Stimulated activated CD4-positive, alpha-beta T cell treated with anti-CD3 and anti-CD28 coated beads, Interleukin-4, amount 100 ng/mL, for 1 hour (primary cell): ENCODE data around the gene VPS36.
A peak's percentile ranks its signal among the peaks of the same experiment; 100 is the strongest.
"Not testable (repeated sequence)": the region's sequence is repeated elsewhere in the genome, so short reads cannot be mapped to it uniquely, and the experiment has no call there.

ENCODE experiments used
- DNase-seq: peaks from one replicate; pipeline ENCODE4 v3.0.0-alpha.2; 2020

The VPS36 gene, protein sequence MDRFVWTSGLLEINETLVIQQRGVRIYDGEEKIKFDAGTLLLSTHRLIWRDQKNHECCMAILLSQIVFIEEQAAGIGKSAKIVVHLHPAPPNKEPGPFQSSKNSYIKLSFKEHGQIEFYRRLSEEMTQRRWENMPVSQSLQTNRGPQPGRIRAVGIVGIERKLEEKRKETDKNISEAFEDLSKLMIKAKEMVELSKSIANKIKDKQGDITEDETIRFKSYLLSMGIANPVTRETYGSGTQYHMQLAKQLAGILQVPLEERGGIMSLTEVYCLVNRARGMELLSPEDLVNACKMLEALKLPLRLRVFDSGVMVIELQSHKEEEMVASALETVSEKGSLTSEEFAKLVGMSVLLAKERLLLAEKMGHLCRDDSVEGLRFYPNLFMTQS

DNA sequence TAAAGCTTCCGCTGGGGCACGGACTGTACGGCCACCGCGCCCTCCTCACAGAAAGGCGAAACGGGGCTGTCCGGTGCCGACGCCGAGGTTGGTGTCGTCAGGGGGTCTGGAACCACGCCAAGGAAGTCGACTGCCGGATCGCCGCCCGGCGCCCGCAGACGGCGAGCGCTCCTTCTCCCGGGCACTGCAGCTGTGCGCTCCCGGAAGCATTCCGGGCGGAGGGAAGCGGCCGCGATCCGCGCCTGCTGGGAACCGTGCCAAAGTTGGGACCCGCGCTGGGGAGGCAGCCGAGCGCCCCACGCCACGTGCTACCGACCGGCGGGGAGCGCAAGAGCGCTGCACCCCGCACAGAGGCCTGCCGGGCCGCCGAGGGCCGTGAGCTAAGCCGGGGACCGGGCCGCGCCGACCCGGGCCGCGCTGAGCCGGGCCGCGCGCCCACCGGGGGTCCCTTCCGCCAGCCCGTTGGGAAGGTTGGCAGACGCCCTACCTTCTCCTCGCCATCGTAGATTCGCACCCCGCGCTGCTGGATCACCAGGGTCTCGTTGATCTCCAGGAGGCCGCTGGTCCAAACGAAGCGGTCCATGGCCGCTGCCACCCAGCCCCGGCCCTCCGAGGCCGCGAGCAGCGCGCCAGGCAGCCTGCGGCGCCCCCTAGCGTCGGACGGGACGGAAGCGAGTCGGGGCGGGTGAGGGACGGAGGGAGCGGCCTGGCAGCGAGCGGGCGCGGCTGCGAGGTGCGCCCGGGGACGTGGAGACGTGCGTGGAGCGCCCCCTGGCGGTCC is at the start of gene VPS36:
Gene VPS36 (minus strand): TSS at position 623 of the 781 bp plus-strand sequence. CDS start 40 bp downstream, at position 583.
- DNase-seq: peak; percentile 97

DNA sequence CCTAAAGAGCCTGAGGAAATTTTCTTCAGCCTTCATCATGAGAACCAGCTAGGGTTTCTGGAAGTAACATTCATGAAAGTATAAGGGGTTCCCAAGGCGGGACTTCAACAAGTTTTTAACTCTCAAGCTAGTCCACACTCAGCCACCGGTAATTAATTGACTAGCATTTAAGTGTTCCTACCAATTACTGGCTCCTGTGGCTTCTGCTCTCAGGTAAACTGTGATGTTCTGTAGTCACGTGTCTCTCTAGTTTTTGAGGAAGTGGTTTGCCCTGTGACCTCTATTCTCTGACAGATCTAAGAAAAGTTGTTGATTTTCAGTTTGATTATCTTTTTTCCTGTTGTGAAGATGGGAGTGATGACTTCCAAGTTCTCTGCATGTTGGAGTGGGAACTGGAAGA is 47.5 kb upstream of the VPS36 start:
- not testable (repeated sequence) for DNase-seq

GRCh38 chr13:52494241-52494640 is 43.8 kb upstream of the VPS36 start:
- DNase-seq: not testable (repeated sequence)

- DNase-seq: not testable (repeated sequence)
These were observed 40.6 kb upstream of the VPS36 start for GRCh38 chr13:52491015-52491414.

DNA sequence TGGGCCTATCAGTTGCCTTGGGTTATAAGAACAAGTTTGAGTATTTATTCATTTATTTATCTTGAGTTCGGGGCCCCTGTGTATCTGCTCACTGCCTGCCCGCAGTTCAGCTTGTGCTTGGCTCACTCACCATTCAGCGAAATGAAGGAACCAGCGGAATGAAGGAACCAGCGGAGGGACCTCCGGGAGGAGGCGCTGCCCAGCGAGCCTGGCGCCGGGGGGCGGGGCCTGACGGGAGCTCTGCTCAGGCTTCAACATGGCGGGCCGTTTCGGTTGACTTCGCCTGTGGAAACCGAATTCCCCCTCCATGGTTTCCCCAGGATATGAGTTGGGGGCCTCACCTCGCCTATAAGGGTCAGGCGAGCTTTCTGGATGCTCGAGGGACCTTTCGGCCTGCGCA is 38.3 kb upstream of the VPS36 start:
- DNase-seq: not testable (repeated sequence)

- not testable (repeated sequence) for DNase-seq
These were observed 36.6 kb upstream of the VPS36 start for GRCh38 chr13:52487078-52487477.

- not testable (repeated sequence) for DNase-seq
These were observed 30.4 kb upstream of the VPS36 start for GRCh38 chr13:52480677-52481428.

- DNase-seq: not testable (repeated sequence)
These were observed 18.1 kb upstream of the VPS36 start for GRCh38 chr13:52468487-52468886.

GRCh38 chr13:52463526-52463925 is 13.1 kb upstream of the VPS36 start:
- no peak for DNase-seq

- DNase-seq: no peak
These were observed 10.8 kb upstream of the VPS36 start for GRCh38 chr13:52461265-52461664.

DNA sequence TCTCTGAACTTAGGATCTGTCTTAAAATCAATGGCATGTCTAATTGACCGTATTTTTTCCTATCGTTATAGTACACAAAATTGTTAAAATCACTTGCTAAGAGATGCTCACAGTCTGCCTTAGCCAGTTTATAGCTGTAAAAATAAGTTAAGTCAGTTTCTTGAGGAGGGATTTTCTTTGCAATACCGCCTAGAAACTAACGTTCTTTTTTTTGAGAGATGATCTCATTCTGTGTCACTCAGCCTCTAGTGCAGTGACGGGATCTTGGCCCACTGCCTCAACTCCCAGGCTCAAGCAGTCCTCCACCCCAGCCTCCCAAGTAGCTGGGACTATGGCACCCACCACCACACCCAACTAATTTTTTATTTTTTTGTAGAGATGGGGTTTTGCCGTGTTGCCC is 9.2 kb upstream of the VPS36 start:
- no peak for DNase-seq

DNA sequence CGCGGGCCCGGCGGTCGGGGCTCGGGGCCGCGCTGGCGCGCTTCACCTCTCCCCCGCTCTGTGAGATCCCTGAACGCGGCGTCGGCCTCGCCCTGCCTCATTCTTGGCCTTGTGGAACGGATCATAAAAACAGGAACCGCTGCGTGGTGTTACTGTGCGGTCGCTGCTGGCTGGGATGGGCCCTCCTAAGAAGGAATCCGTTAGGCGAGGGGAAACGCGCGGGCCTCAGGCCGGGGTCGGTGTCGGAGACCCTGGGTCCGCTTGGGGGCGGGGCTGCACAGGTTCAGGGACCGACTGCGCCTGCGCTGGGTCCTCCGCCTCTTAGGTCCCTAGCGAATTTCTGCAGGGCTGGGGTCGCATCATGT is 5.2 kb upstream of the VPS36 start:
- DNase-seq: peak; percentile 85

DNA sequence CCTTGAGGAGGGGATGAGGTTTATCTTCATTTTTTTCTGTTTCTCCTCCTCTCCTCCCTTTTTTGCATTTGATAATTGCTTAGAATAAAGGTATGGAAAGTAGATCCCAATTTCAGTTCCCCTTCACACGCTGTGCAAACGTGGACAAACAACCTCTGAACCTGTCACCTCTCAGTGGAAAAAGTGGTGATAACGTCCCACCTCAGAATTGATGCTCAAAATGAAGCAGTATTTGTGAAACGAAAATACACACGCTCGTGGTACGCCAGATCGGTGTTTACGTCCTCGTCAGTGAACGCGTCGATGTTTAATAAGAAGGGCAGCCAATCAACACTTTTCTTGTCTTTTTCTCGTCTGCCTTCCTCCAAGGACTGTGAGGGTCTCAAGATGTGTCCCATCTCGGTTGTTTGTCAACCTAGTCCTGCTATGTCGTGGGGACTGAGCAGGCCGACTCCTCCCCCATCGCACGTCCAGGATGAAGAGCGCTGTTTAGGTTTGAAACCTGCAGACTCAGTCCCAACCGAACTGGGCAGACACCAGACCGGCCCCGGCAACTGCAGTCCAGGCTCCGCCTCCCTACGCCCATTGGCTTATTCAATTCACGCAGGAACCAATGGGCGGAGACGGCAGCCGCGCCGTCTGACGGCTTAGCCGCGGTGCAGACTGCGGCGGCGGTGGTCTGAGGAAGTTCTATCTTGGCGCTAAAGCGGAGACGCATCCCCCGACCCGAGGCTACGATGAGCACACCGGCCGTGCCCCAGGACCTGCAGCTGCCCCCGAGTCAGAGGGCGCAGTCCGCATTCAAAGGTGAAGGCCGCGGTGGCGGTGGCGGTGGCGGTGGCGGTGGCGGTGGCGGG is 4.6 kb upstream of the VPS36 start, which contains the start of gene CKAP2:
Gene CKAP2 (plus strand): TSS at position 659 of the 857 bp plus-strand sequence. CDS start 79 bp downstream, at position 738.
- DNase-seq: peak; percentile 93

DNA sequence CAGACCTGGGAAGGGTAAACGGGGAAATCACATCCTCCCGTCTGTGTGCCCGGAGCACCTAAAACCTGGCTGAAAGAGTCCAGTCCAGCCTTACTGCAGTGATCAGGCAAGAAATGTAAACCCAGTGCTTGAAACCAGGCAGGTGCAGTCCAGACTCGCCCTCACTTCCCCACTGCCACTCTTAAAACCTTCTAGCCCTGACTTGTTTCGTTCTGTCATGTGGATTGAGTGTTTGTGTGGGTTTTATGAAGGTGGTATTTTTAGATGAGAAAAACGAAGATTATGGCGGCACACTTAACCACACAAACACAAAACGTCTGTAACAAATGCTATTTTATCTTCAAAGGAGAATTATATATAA is 4.0 kb upstream of the VPS36 start:
- no peak for DNase-seq

DNA sequence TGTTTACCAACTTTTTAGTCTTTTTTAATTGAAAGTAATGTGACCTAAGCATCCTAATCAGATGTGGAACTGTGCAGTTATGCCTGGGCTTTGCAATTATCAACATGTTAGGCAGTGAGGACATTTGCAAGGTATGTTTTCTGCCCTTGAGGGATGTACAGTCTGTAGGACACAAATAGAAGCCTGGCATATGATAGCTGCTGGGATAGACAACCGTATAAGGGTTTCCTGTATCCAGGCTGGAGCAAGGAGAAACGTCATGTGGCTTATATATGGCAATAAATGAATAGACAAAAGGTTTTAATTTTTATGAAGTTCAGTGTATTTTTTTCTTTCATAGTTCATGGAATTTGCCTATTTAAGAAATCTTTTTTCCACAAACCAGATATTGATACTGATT is 2.0 kb upstream of the VPS36 start:
- no peak for DNase-seq

GRCh38 chr13:52451135-52451804 is 836 bp upstream of the VPS36 start:
- DNase-seq: no peak

- DNase-seq: no peak
These were observed 321 bp upstream of the VPS36 start for GRCh38 chr13:52450793-52451116.

- DNase-seq: no peak
These were observed 963 bp downstream of the VPS36 start for GRCh38 chr13:52449331-52450011.

DNA sequence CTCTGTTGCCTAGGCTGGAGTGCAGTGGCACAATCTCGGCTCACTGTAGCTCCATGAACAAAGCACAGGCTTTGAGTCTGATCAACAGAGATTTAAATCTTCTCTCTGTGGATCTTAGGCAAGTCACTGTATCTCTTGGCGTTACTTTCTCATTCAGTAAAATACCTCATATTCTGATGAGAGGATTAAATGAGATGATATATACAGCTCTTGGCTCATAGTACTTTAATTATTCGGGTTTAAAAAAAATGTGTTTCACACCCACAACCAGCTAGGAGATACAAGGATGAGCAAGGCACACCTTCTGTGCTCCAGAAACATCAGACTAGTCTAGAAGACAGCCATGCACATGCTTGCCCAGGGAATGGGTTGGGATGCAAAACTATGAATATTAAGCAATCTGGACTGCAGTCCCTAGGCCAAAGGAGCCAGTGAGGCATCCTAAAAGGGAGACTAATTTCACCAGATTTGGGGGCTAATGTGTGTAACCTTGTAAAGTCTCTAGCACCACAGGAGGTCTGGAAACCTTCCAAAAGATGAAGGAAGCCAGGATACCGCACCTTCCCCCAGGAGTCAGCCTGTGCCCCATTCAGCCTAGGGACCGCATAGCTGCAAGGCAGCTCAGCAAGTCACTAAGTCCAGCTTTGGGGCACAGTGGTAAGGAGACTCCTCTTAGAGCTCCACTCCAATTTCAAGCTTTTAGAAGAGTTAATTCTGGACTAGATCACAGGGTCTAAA is 2.5 kb downstream of the VPS36 start:
- no peak for DNase-seq

GRCh38 chr13:52447354-52447753 is 3.1 kb downstream of the VPS36 start:
- no peak for DNase-seq

DNA sequence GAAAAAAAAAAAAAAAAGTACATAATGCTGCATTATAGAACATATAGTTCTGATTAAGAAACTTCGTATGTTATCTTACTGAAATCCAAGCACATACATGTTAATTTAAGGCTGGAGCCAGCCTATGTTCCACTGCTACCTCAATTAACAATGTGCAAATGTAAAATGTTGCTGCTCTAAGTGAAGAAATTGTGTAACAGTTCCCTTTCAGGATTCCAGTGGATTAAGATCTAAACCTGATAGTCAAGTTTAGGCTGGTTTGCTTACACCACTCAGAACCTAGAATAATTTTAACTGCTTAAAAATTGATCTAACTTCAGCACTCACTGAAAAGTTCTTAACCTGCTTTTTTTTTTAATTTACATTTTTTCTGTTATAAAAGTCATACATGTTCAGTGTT is 4.2 kb downstream of the VPS36 start:
- DNase-seq: no peak
